Measurements from ENCODE around the gene ZNF491.

- no peak for TF ChIP-seq CTCF (IDR thresholded peaks at IDR 0.05)
- TF ChIP-seq POLR2A (IDR thresholded peaks at IDR 0.05) = no peak
These were observed 38.5 kb upstream of the ZNF491 start for GRCh38 chr19:11759805-11760204.
